Peyer's patch (tissue), 4 donors: ENCODE results near the gene NKTR. TPM values are rescaled to one million over a fixed set of nuclear protein-coding genes. Genes with fewer than 3 reads are reported as not detected.
"Not testable (repeated sequence)": the region's sequence is repeated elsewhere in the genome, so short reads cannot be mapped to it uniquely, and the experiment has no call there.

ENCODE experiments used
- DNase-seq, 3 donors: peaks; one replicate each; pipeline ENCODE4 v3.0.0-alpha.2; 2017 to 2019
- H3K27ac ChIP-seq, 4 donors: fragments of 200-600 bp; sonication (generic); one replicate each; pipeline ENCODE4 v1.5.1; 2016 to 2019
- H3K27me3 ChIP-seq, 2 donors: fragments of 200-600 bp; sonication (generic); one replicate each; pipeline ENCODE4 v1.5.1; 2019
- H3K36me3 ChIP-seq, 3 donors: fragments of 200-600 bp; sonication (generic); one replicate each; pipeline ENCODE4 v1.5.1; 2016 to 2019
- H3K4me1 ChIP-seq, 4 donors: fragments of 200-600 bp; sonication (generic); one replicate each; pipeline ENCODE4 v1.5.1; 2016 to 2019
- H3K4me3 ChIP-seq, 4 donors: fragments of 200-600 bp; sonication (generic); 1 replicate in 3 of 4; 2 replicates in 1 of 4; pipeline ENCODE4 v1.5.1; 2016 to 2019; ENCODE audit warnings: mild to moderate bottlenecking in 1 of 4
- H3K9me3 ChIP-seq, 4 donors: fragments of 200-600 bp; sonication (generic); one replicate each; pipeline ENCODE4 v1.5.1; 2016 to 2019; ENCODE audit warnings: mild to moderate bottlenecking in 1 of 4
- CTCF ChIP-seq, 6 experiments: fragments of 450-650 bp in 4 of 6; fragments of 200-600 bp in 2 of 6; sonication (generic) in 1 of 6; IDR thresholded peaks; one replicate each; pipeline ENCODE4 v1.5.1; 2017 to 2019; ENCODE audit warnings: antibody characterized with exemption in 6 of 6, mild to moderate bottlenecking in 3 of 6, moderate library complexity in 1 of 6
- POLR2A ChIP-seq, 2 donors: fragments of 450-650 bp; IDR thresholded peaks; one replicate each; pipeline ENCODE4 v1.5.1; 2017; ENCODE audit warnings: antibody characterized with exemption in 2 of 2, mild to moderate bottlenecking in 2 of 2, moderate library complexity in 2 of 2
- total RNA-seq, 4 donors: library from RNA; depleted of rRNA; stranded (reverse); fragments of >200 nt; gene quantifications; one replicate each; pipeline ENCODE4 v1.1.0, GENCODE V29; 2016

Gene NKTR
- total RNA-seq, 4 donors from 2014 or later: 118 to 386 (median 187) TPM

- Histone ChIP-seq H3K9me3 (no peaks in the 10 kb centered on the region), H3K27ac (no peak overlapping the region), H3K4me3 (no peak overlapping the region), H3K4me1 (no peaks in the 10 kb centered on the region), H3K27me3 (no peaks in the 10 kb centered on the region), H3K36me3 (peaks cover 0 to 73% (median 0%) of the 10 kb centered on the region in 3 donors)
- TF ChIP-seq POLR2A (IDR thresholded peaks at IDR 0.05) (no peak), CTCF (IDR thresholded peaks at IDR 0.05) (no peak)
- no peak for DNase-seq
Measured at GRCh38 chr3:42562047-42562907, 38.2 kb upstream of the NKTR start.

GRCh38 chr3:42569593-42570142 is 30.8 kb upstream of the NKTR start:
- Histone ChIP-seq H3K27ac (no peak overlapping the region), H3K4me3 (no peak overlapping the region), H3K4me1 (no peaks in the 10 kb centered on the region), H3K27me3 (no peaks in the 10 kb centered on the region), H3K9me3 (no peaks in the 10 kb centered on the region), H3K36me3 (peaks cover 0 to 38% (median 0%) of the 10 kb centered on the region in 3 donors)
- no peak for DNase-seq
- TF ChIP-seq CTCF (IDR thresholded peaks at IDR 0.05) (no peak), POLR2A (IDR thresholded peaks at IDR 0.05) (no peak)

- Histone ChIP-seq H3K27me3 (no peaks in the 10 kb centered on the region), H3K27ac (no peak overlapping the region), H3K4me1 (no peaks in the 10 kb centered on the region), H3K4me3 (no peak overlapping the region), H3K9me3 (no peaks in the 10 kb centered on the region), H3K36me3 (peaks cover 0 to 17% (median 0%) of the 10 kb centered on the region in 3 donors)
- peak in 1 of 3 donors; percentile 68 for DNase-seq
- TF ChIP-seq CTCF (IDR thresholded peaks at IDR 0.05): peak in 4 of 6 experiments; percentile 26 to 44 (median 32)
- TF ChIP-seq POLR2A (IDR thresholded peaks at IDR 0.05): no peak
Measured at GRCh38 chr3:42572278-42572677, 28.2 kb upstream of the NKTR start.

- no peaks in the 10 kb centered on the region for H3K36me3 ChIP-seq
- no peaks in the 10 kb centered on the region for H3K9me3 ChIP-seq
- no peak overlapping the region for H3K27ac ChIP-seq
- no peak overlapping the region for H3K4me3 ChIP-seq
- H3K27me3 ChIP-seq: no peaks in the 10 kb centered on the region
- H3K4me1 ChIP-seq: peaks cover 0 to 8% (median 0%) of the 10 kb centered on the region in 4 donors
- no peak for DNase-seq
- TF ChIP-seq CTCF (IDR thresholded peaks at IDR 0.05) (no peak), POLR2A (IDR thresholded peaks at IDR 0.05) (no peak)
Measured at GRCh38 chr3:42575137-42575741, 25.2 kb upstream of the NKTR start.

- Histone ChIP-seq H3K4me3 (no peak overlapping the region), H3K4me1 (peaks cover 0 to 22% (median 6%) of the 10 kb centered on the region in 4 donors), H3K36me3 (no peaks in the 10 kb centered on the region), H3K27me3 (no peaks in the 10 kb centered on the region), H3K9me3 (no peaks in the 10 kb centered on the region), H3K27ac (no peak overlapping the region)
- no peak for DNase-seq
- TF ChIP-seq POLR2A (IDR thresholded peaks at IDR 0.05) (no peak), CTCF (IDR thresholded peaks at IDR 0.05) (no peak)
Measured at GRCh38 chr3:42578054-42578453, 22.4 kb upstream of the NKTR start.

GRCh38 chr3:42579346-42579745 is 21.1 kb upstream of the NKTR start:
- not testable (repeated sequence) for DNase-seq

More at GRCh38 chr3:42579346-42579745, 21.1 kb upstream of the NKTR start:
- not testable (repeated sequence) for H3K27ac ChIP-seq, H3K36me3 ChIP-seq, H3K4me3 ChIP-seq, H3K27me3 ChIP-seq, H3K9me3 ChIP-seq
- H3K4me1 ChIP-seq: peaks cover 0 to 22% (median 6%) of the 10 kb centered on the region in 4 donors
